Astrocyte (in vitro differentiated cells and primary cell): Measurements from ENCODE around the gene TMEM184A.

Experiments used
- CTCF ChIP-seq: IDR thresholded peaks from 2 replicates; pipeline ENCODE4 v1.5.1; 2011; ENCODE audit warnings: low read depth, mild to moderate bottlenecking, inconsistent platforms, low read length, moderate library complexity; ENCODE audit not compliant: insufficient read depth
- EZH2 ChIP-seq: IDR thresholded peaks from 2 replicates; pipeline ENCODE4 v1.6.1; 2012; ENCODE audit warnings: mild to moderate bottlenecking, low read length, inconsistent platforms; ENCODE audit not compliant: insufficient read depth

GRCh38 chr7:1555046-1555812 lies 776 bp downstream of the TMEM184A start:
- TF ChIP-seq CTCF = no peak
- no peak for TF ChIP-seq EZH2
